Measurements from ENCODE around the gene MMP12. TPM values are rescaled to one million over a fixed set of nuclear protein-coding genes. Genes with fewer than 3 reads are reported as not detected.

The MMP12 gene
- total RNA-seq: 1 to 10 TPM in 1 of 3 donors, not detected in 2; 3.5 TPM

GRCh38 chr11:102874852-102875251, at the start of gene MMP12:
Gene MMP12 (minus strand): TSS chr11:102874982. CDS start chr11:102874937, 45 bp downstream.
- Histone ChIP-seq H3K9me3 (no peaks in the 10 kb centered on the region), H3K36me3 (no peaks in the 10 kb centered on the region), H3K27ac (no peak within 1 kb of the TSS), H3K27me3 (no peaks in the 10 kb centered on the region), H3K4me3 (no peak within 1 kb of the TSS), H3K4me1 (no peaks in the 10 kb centered on the region)
- intact Hi-C loops (cut with DNase I; ENCODE audit: low total_unique reads): no loop called here
- TF ChIP-seq POLR2AphosphoS5 (IDR thresholded peaks at IDR 0.05) (no peak), CTCF (IDR thresholded peaks at IDR 0.05) (no peak), POLR2A (IDR thresholded peaks at IDR 0.05) (no peak)
- no peak for DNase-seq (ENCODE audit: low spot score in 2 of 2)

- Histone ChIP-seq H3K4me1 (no peaks in the 10 kb centered on the region), H3K27ac (no peak overlapping the region), H3K36me3 (no peaks in the 10 kb centered on the region), H3K4me3 (no peak overlapping the region), H3K27me3 (no peaks in the 10 kb centered on the region), H3K9me3 (no peaks in the 10 kb centered on the region)
- DNase-seq (ENCODE audit: low spot score in 2 of 2): no peak
- TF ChIP-seq POLR2A (IDR thresholded peaks at IDR 0.05): no peak
- no peak for TF ChIP-seq POLR2AphosphoS5 (IDR thresholded peaks at IDR 0.05)
- TF ChIP-seq CTCF (IDR thresholded peaks at IDR 0.05): no peak
- intact Hi-C loops (cut with DNase I; ENCODE audit: low total_unique reads): no loop called here
These were observed 46.9 kb upstream of the MMP12 start for GRCh38 chr11:102921587-102922220.

- H3K27ac ChIP-seq: no peak overlapping the region
- no peak overlapping the region for H3K4me3 ChIP-seq
- TF ChIP-seq POLR2A (IDR thresholded peaks at IDR 0.05): no peak
- TF ChIP-seq CTCF (IDR thresholded peaks at IDR 0.05): no peak
- TF ChIP-seq POLR2AphosphoS5 (IDR thresholded peaks at IDR 0.05): no peak
- no peaks in the 10 kb centered on the region for H3K9me3 ChIP-seq
- no peak for DNase-seq (ENCODE audit: low spot score in 2 of 2)
- intact Hi-C loops (cut with DNase I; ENCODE audit: low total_unique reads): no loop called here
- H3K4me1 ChIP-seq: no peaks in the 10 kb centered on the region
- H3K36me3 ChIP-seq: no peaks in the 10 kb centered on the region
- no peaks in the 10 kb centered on the region for H3K27me3 ChIP-seq
These were observed 45.4 kb upstream of the MMP12 start for GRCh38 chr11:102920118-102920684.

GRCh38 chr11:102915044-102915375, 40.2 kb upstream of the MMP12 start:
- H3K9me3 ChIP-seq: no peaks in the 10 kb centered on the region
- TF ChIP-seq POLR2AphosphoS5 (IDR thresholded peaks at IDR 0.05) (no peak), CTCF (IDR thresholded peaks at IDR 0.05) (no peak), POLR2A (IDR thresholded peaks at IDR 0.05) (no peak)
- H3K36me3 ChIP-seq: no peaks in the 10 kb centered on the region
- no peak for DNase-seq (ENCODE audit: low spot score in 2 of 2)
- intact Hi-C loops (cut with DNase I; ENCODE audit: low total_unique reads): no loop called here
- no peaks in the 10 kb centered on the region for H3K27me3 ChIP-seq
- H3K4me1 ChIP-seq: no peaks in the 10 kb centered on the region
- H3K27ac ChIP-seq: peak overlapping the region in 1 of 2 donors; percentile 14
- H3K4me3 ChIP-seq: no peak overlapping the region

GRCh38 chr11:102914238-102915043, 39.7 kb upstream of the MMP12 start:
- Histone ChIP-seq H3K27me3 (no peaks in the 10 kb centered on the region), H3K4me3 (no peak overlapping the region), H3K4me1 (no peaks in the 10 kb centered on the region), H3K36me3 (no peaks in the 10 kb centered on the region), H3K27ac (peak overlapping the region in 1 of 2 donors; percentile 14), H3K9me3 (no peaks in the 10 kb centered on the region)
- no peak for DNase-seq (ENCODE audit: low spot score in 2 of 2)
- no peak for TF ChIP-seq POLR2A (IDR thresholded peaks at IDR 0.05)
- TF ChIP-seq POLR2AphosphoS5 (IDR thresholded peaks at IDR 0.05): no peak
- peak in 1 of 3 donors; percentile 41 for TF ChIP-seq CTCF (IDR thresholded peaks at IDR 0.05)
- intact Hi-C loops (cut with DNase I; ENCODE audit: low total_unique reads): no loop called here

Data from breast epithelium (tissue), 4 donors.